ENCODE results near the gene AGO4.

AGO4 gene

DNA sequence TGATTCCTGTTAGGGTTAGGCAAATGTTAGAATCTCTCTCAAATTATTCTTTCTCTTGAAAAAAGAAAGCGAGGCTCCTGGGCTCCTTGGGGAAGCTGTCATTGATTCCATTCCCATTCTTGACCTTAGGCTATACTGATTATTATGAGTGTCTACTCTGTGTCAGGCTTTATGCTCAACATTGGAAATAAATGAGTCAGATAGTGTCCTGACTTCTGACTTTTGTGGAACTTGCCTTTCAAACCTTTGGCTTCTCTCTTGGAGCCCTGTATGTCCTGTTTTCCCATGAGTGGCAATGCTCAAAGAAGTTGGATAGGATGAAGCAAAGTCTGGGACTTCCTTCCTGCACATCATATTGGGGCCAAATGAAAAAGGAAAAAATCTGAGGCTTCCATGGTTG is 86.8 kb downstream of the AGO4 start:
- DNase-seq (ENCODE audit: low spot score): no peak

DNA sequence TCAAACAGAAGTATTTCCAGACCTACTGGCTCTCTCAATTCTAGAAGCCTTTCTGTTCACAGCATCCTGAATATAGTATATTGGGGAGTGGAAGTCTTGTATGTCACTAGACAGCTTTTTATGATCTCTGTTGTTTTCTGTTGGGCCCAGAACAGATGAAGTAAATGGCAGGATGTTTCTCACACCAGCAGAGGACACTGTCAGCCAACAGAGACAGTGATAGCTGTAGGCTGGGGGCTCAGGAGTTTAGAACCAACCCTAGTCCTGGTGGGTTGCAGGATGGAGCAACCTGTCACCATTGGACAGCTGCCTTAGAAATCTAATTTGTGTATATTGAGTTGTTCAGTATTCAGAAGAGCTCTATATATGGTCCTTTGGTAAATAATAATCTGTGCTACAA is 92.1 kb downstream of the AGO4 start:
- DNase-seq (ENCODE audit: low spot score): no peak

DNA sequence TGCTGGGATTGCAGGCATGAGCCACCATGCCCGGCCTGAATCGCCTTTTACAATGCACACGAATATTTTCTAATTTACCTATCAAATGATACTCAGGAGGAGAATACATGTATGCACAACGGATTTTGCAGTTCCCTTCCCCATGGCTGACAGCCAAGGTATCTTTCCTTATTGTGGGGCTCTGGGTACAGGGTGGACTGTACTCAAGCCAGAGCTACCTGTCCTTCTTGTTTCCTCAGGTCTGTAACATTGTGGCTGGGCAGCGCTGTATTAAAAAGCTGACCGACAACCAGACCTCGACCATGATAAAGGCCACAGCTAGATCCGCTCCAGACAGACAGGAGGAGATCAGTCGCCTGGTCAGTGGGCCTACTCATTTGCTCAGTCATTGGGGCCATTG is 93.4 kb downstream of the AGO4 start:
- DNase-seq (ENCODE audit: low spot score): no peak

DNA sequence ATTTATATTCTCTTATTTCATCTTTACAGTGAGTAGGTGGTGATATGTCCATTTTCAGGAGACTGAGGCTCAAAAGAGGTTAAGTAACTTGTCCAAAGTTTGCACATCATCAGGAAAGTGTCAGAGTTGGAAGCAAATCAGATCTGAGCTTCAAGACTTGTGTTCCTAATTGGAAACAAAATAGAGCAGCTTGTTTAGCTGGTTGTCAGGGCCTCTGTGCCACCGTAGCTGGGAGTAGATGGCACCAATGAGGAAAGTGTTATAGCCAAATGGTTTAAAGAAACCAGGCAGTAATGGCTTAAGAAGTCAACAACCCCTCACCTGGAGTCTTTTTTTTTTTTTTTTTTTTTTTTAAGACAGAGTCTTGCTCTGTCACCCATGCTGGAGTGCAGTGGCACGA is 94.9 kb downstream of the AGO4 start:
- no peak for DNase-seq (ENCODE audit: low spot score)

All from AG08395 (cell line).